GM18870 (cell line): ENCODE measurements around the gene DNAJB9.
A peak's percentile ranks its signal among the peaks of the same experiment; 100 is the strongest.

Source experiments
- ATAC-seq: cut with Tn5 transposase; IDR thresholded peaks from one replicate; pipeline ENCODE4 v1.9.1; 2021; ENCODE audit warnings: moderate library complexity; ENCODE audit not compliant: unreplicated experiment

Gene DNAJB9

GRCh38 chr7:108604307-108605077, 34.8 kb downstream of the DNAJB9 start:
- no peak for ATAC-seq

GRCh38 chr7:108605559-108606201, 36.0 kb downstream of the DNAJB9 start:
- no peak for ATAC-seq

- ATAC-seq = no peak
Measured at GRCh38 chr7:108609643-108610042, 40.0 kb downstream of the DNAJB9 start.

GRCh38 chr7:108611268-108611667, 41.6 kb downstream of the DNAJB9 start:
- ATAC-seq = no peak

- ATAC-seq = peak; percentile 81
Measured at GRCh38 chr7:108613147-108613948, 43.7 kb downstream of the DNAJB9 start.

GRCh38 chr7:108613949-108614381, 44.3 kb downstream of the DNAJB9 start:
- no peak for ATAC-seq

- no peak for ATAC-seq
Measured at GRCh38 chr7:108614896-108615295, 45.2 kb downstream of the DNAJB9 start.

- ATAC-seq = no peak
Measured at GRCh38 chr7:108618056-108618455, 48.4 kb downstream of the DNAJB9 start.

- peak; percentile 91 for ATAC-seq
Measured at GRCh38 chr7:108623220-108623619, 53.5 kb downstream of the DNAJB9 start.
